ENCODE measurements around the gene NEIL1.
"Not testable (repeated sequence)": the region's sequence is repeated elsewhere in the genome, so short reads cannot be mapped to it uniquely, and the experiment has no call there.

Gene NEIL1

DNA sequence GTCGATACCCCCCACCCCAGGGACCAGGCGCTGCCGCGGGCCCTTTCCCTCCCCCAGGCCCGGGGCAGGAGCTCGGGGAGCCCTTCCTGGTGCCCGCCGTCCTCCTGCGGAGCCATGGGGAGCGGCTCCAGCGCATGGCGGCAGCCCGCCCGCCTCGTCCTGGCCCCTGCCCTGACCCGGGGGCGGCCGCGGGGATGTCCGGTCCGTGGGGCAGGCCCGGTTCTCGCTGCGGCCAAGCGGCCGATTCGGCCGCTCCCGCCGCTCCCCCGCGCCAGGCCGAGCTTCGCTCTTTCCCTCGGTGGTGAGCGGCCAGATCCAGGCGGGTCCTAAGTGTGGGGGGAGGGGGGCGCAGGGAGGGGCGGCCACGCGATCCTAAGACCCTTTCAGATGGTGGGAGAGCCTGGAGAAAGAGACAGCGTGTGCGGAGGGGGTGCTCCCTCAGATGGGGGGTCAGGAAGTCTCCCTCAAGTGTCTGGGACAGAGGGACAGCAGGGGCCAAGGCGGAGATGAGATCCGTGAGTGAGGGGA lies 1.3 kb downstream of the NEIL1 start:
- Mint-ChIP-seq H3K27me3 (no peaks in the 10 kb centered on the region), H3K4me3 (peak overlapping the region; percentile 85), H3K4me1 (ENCODE audit: low read depth) (peaks cover 26% of the 10 kb centered on the region), H3K27ac (no peak overlapping the region), H3K9me3 (ENCODE audit: low read depth) (peaks cover 4% of the 10 kb centered on the region), H3K36me3 (peaks cover 2% of the 10 kb centered on the region)

DNA sequence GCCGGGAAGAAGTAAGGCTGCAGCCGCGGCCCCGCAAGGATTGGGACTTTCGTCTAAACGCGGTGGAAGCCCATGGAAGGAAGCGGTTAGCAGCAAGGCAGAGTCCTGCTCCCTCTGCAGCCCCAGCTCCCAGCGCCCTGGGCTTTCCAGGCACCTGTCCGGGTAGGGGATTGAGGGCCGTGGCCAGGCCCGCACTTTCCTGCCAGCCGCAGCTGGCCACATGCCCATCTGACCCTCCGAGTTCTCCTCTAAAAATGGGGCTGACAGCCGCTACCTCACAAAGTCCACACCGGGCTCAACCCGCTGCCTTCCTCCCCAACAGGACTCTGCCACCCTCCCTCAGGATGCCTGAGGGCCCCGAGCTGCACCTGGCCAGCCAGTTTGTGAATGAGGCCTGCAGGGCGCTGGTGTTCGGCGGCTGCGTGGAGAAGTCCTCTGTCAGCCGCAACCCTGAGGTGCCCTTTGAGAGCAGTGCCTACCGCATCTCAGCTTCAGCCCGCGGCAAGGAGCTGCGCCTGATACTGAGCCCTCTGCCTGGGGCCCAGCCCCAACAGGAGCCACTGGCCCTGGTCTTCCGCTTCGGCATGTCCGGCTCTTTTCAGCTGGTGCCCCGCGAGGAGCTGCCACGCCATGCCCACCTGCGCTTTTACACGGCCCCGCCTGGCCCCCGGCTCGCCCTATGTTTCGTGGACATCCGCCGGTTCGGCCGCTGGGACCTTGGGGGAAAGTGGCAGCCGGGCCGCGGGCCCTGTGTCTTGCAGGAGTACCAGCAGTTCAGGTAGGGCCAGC lies 1.9 kb downstream of the NEIL1 start:
- peaks cover 26% of the 10 kb centered on the region for H3K4me1 Mint-ChIP-seq (ENCODE audit: low read depth)
- H3K27me3 Mint-ChIP-seq: no peaks in the 10 kb centered on the region
- peak overlapping the region; percentile 63 for H3K4me3 Mint-ChIP-seq
- H3K9me3 Mint-ChIP-seq (ENCODE audit: low read depth): peaks cover 4% of the 10 kb centered on the region
- peaks cover 2% of the 10 kb centered on the region for H3K36me3 Mint-ChIP-seq
- H3K27ac Mint-ChIP-seq: no peak overlapping the region

DNA sequence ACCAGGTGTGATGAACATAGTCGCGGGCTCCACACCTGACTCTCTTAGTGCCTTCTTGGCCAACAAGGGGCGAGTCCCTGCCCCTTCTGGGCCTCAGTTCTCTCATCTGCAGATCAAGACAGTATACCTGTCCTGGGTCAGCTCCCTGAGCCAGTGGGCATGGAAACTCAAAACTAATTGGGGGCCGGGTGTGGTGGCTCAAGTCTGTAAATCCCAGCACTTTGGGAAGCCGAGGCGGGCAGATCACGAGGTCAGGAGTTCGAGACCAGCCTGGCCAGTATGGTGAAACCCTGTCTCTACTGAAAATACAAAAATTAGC lies 2.5 kb downstream of the NEIL1 start:
- not testable (repeated sequence) for H3K9me3 Mint-ChIP-seq (ENCODE audit: low read depth); H3K27ac Mint-ChIP-seq; H3K27me3 Mint-ChIP-seq; H3K36me3 Mint-ChIP-seq
- peak overlapping the region; percentile 63 for H3K4me3 Mint-ChIP-seq
- peaks cover 26% of the 10 kb centered on the region for H3K4me1 Mint-ChIP-seq (ENCODE audit: low read depth)

DNA sequence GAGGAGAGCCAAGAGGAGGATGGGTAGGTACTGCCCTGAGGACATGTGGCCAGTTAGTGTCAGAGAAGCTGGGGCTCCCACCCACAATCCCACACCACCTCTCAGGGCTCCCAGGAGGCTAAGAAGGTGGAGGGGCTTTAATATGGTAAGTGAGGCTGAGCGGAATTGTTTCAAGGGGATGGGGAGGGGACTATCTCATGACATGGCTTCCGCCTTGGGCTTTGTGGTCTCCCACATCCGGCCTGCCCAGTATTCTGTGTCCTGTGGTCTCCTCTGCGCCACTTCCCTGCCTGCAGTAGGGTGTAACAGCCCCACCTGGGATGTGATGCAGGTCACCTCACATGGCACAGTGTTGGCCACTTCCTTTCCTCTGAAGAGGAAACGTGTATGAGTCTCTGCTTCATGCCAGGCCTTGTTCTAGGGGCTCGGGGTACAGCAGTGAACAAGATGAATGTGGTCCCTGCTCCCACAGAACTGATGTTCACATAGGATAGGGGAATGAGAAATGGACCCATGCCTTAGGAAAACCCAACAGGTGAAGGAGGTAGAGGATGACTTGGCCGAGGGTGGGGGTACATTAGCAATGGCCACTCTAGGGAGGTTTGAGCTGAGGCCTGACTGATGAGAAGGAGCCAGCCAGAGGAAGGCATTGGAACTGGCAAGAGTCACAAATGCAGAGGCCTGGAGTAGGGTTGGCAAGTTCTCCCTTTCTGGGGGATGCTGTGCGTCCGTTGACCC lies 3.2 kb downstream of the NEIL1 start:
- peaks cover 2% of the 10 kb centered on the region for H3K36me3 Mint-ChIP-seq
- peaks cover 26% of the 10 kb centered on the region for H3K4me1 Mint-ChIP-seq (ENCODE audit: low read depth)
- peak overlapping the region; percentile 81 for H3K27ac Mint-ChIP-seq
- H3K27me3 Mint-ChIP-seq: no peaks in the 10 kb centered on the region
- peak overlapping the region; percentile 63 for H3K4me3 Mint-ChIP-seq
- peaks cover 4% of the 10 kb centered on the region for H3K9me3 Mint-ChIP-seq (ENCODE audit: low read depth)

DNA sequence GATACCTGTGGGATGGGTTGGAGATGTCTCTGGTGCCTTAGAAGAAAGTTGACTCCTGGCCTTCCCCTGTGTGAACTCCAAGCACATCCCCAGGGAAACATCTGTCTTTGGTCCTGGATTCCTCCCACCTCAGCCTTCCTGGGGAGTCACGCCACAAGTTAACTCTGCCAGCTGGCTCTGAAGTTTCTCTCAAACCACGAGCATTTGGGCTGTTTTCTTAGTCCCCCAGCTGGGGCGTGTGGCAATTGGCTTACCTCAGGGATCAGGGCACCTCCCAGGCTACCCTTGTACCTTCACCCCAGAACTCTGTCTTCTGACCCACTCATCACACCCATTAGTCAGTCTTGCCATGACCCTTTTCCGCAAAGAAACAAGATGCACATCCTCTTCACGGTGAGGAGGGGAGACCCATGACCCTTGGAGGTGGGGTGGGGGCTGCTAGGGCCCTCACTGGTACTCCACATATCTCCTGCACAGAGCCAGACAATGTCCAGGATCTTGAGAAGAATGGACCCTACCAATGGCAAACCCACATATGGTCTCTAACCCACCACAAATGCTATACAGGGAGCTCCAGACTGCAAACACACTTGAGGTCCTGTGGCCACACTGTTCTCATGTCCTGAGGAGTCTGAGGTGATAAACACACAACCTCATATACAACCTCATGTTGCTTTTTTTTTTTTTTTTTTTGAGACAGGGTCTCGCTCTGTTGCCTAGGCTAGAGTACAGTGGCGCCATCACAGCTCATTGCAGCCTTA lies 3.9 kb downstream of the NEIL1 start:
- Mint-ChIP-seq H3K9me3 (ENCODE audit: low read depth) (peaks cover 4% of the 10 kb centered on the region), H3K4me3 (no peak overlapping the region), H3K27ac (peak overlapping the region; percentile 81), H3K27me3 (no peaks in the 10 kb centered on the region), H3K36me3 (peaks cover 2% of the 10 kb centered on the region), H3K4me1 (ENCODE audit: low read depth) (peaks cover 25% of the 10 kb centered on the region)

DNA sequence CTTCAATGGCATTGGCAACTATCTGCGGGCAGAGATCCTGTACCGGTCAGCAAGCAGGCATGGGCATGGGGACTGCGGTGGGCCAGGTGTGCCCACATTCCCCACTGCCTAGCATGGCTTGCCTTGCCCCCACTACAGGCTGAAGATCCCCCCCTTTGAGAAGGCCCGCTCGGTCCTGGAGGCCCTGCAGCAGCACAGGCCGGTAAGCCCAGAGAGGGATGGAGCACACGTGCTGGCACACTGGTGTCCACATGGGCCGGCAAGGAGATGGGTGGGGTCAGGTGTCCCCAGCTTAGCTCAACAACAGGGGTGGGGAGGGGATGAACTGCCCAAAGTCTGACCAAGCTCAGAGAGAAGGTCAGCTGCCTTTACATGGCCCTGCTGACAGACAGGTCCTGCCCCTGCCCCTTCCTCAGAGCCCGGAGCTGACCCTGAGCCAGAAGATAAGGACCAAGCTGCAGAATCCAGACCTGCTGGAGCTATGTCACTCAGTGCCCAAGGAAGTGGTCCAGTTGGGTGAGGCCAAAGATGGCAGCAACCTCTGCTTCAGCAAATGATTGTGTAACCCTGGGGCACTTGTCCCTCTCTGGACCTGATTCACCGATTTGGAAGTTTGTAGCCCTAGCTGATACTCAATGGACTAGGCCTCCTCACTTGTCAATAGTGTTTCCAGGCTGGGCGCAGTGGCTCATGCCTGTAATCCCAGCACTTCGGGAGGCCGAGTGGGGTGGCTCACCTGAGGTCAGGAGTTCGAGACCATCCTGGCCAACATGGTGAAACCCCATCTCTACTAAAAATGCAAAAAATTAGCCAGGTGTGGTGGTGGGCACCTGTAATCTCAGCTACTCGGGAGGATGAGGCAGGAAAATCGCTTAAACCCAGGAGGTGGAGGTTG lies 5.6 kb downstream of the NEIL1 start:
- H3K27me3 Mint-ChIP-seq: no peaks in the 10 kb centered on the region
- no peak overlapping the region for H3K27ac Mint-ChIP-seq
- H3K36me3 Mint-ChIP-seq: peaks cover 2% of the 10 kb centered on the region
- H3K9me3 Mint-ChIP-seq (ENCODE audit: low read depth): peaks cover 4% of the 10 kb centered on the region
- H3K4me1 Mint-ChIP-seq (ENCODE audit: low read depth): peaks cover 18% of the 10 kb centered on the region
- no peak overlapping the region for H3K4me3 Mint-ChIP-seq

DNA sequence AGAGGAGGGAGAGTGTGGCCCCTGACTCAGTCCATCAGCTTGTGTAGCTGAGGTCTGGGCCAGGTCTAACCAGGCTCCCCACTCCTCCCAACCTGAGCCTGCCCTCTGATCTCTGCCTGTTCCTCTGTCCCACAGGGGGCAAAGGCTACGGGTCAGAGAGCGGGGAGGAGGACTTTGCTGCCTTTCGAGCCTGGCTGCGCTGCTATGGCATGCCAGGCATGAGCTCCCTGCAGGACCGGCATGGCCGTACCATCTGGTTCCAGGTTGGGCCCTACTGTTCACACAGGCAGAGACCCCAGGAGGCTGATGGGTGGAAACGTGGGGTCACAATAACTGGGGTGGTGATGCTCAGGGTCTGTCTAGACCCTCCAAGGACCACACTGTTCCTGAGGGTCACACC lies 6.8 kb downstream of the NEIL1 start:
- H3K27ac Mint-ChIP-seq: no peak overlapping the region
- H3K9me3 Mint-ChIP-seq (ENCODE audit: low read depth): peaks cover 4% of the 10 kb centered on the region
- peaks cover 2% of the 10 kb centered on the region for H3K36me3 Mint-ChIP-seq

DNA sequence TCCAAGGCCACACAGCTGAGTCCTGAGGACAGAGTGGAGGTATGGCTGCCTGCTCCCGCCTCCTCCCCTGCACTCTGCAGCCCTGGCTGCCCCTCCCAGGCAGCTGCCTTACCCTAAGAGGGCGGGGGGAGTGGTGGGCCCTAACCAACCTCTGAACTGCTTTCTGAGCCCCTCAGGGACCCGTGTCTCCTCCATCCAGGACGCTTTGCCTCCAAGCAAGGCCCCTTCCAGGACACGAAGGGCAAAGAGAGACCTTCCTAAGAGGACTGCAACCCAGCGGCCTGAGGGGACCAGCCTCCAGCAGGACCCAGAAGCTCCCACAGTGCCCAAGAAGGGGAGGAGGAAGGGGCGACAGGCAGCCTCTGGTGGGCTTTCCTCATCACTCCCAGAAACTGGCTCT lies 7.6 kb downstream of the NEIL1 start:
- Mint-ChIP-seq H3K4me3 (no peak overlapping the region), H3K27ac (no peak overlapping the region), H3K36me3 (peaks cover 2% of the 10 kb centered on the region), H3K4me1 (ENCODE audit: low read depth) (peaks cover 14% of the 10 kb centered on the region), H3K9me3 (ENCODE audit: low read depth) (peaks cover 4% of the 10 kb centered on the region), H3K27me3 (no peaks in the 10 kb centered on the region)

More for the DNA sequence above, 6.8 kb downstream of the NEIL1 start:
- peaks cover 16% of the 10 kb centered on the region for H3K4me1 Mint-ChIP-seq (ENCODE audit: low read depth)
- H3K4me3 Mint-ChIP-seq: no peak overlapping the region
- H3K27me3 Mint-ChIP-seq: no peaks in the 10 kb centered on the region

DNA sequence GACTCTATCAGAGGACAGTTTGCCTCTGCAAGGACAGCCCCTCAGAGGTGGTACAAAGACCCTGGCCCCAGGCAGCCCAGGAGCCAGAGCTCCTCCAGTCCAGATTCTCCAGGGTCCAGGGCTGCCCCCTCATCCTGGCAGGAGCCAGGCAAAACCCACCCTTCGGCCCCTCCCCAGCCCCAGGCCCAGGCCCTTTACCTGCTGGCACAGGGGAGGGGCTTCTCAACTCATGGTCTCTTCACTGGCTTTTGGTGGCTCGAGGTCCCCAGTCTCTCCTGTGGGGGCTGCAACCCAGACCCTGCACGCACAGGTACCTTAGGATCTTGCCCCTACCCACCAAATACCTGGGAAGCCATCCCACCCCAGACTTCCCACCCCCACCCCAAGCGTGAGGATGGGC lies 8.5 kb downstream of the NEIL1 start:
- no peaks in the 10 kb centered on the region for H3K27me3 Mint-ChIP-seq
- H3K9me3 Mint-ChIP-seq (ENCODE audit: low read depth): no peaks in the 10 kb centered on the region
- peaks cover 5% of the 10 kb centered on the region for H3K4me1 Mint-ChIP-seq (ENCODE audit: low read depth)
- no peaks in the 10 kb centered on the region for H3K36me3 Mint-ChIP-seq
- no peak overlapping the region for H3K4me3 Mint-ChIP-seq
- no peak overlapping the region for H3K27ac Mint-ChIP-seq

DNA sequence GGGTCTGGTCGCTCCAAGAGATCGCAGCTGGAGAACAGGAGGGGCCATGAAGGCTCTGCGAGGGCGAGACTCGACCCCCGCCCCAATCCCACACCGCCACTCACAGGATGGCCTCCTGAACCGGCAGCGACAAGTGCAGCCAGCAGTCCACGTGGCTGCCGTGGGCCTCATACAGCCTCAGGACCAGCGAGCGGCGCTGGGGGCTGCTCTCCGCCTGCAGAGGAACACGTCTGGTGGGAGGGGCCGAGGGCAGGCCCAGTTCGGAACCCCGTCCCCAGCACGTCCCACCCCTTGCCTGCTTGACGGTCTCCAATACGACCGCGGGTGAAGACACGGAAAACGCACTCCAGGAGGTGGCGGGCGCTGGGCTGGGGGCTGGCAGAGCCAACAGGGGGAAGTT lies 9.2 kb downstream of the NEIL1 start:
- H3K27me3 Mint-ChIP-seq: no peaks in the 10 kb centered on the region
- H3K36me3 Mint-ChIP-seq: no peaks in the 10 kb centered on the region
- no peak overlapping the region for H3K27ac Mint-ChIP-seq
- H3K4me1 Mint-ChIP-seq (ENCODE audit: low read depth): no peaks in the 10 kb centered on the region
- H3K4me3 Mint-ChIP-seq: no peak overlapping the region
- no peaks in the 10 kb centered on the region for H3K9me3 Mint-ChIP-seq (ENCODE audit: low read depth)

DNA sequence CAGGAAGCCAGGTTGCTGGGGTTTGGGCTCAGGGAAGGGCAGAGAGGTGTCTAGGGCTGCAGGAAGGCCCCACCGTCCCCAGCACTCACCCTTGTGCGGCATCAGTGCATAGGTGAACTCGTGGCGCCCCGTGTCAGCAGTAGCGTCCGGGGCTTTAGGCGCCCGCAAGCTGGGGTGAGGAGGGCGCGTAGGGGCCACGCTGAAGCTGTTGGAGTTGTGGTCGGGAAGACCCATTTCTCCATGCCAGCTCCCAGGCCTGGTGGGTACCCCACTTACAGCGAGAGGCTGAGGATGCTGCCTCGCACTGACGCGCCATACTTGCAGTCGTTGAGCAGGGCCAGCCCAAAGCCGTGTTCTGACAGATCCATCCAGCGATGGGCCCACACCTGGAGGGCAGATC lies 9.7 kb downstream of the NEIL1 start:
- H3K4me3 Mint-ChIP-seq: no peak overlapping the region
- no peaks in the 10 kb centered on the region for H3K27me3 Mint-ChIP-seq
- no peaks in the 10 kb centered on the region for H3K9me3 Mint-ChIP-seq (ENCODE audit: low read depth)
- H3K4me1 Mint-ChIP-seq (ENCODE audit: low read depth): no peaks in the 10 kb centered on the region
- H3K36me3 Mint-ChIP-seq: no peaks in the 10 kb centered on the region
- no peak overlapping the region for H3K27ac Mint-ChIP-seq

DNA sequence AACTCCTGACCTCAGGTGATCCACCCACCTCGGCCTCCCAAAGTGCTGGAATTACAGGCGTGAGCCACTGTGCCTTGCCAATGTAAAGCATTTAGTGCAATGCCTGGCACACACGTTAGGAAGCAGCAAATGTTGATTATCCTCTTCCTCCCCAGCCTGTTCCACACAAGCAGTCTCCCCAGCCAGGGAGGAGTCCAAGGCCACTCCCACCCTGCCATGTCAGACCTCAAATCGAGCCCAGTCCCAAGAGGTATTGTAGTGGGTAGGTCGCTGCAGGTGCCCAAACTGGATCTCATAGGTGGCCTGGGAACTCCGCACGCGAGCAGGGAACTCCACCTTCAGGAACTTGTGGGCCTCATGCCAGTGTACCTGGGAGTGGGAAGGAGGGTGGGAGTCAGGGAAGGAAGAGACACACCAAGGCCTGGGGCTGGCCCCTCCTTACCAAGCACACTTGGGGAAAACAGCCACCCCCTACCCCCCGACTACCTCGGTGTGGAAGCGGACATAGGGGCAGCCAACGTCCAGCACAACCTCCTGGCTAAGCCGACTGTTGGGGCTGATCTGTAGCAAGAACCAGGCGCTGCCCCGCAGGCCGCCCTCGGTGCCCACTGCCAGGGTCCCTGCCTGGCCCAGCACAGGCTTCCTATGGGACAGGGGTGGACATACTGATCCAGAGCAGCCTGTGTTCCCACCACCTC lies 11.3 kb downstream of the NEIL1 start:
- Mint-ChIP-seq H3K27ac (no peak overlapping the region), H3K9me3 (ENCODE audit: low read depth) (no peaks in the 10 kb centered on the region), H3K4me1 (ENCODE audit: low read depth) (no peaks in the 10 kb centered on the region), H3K27me3 (no peaks in the 10 kb centered on the region), H3K4me3 (no peak overlapping the region), H3K36me3 (no peaks in the 10 kb centered on the region)

DNA sequence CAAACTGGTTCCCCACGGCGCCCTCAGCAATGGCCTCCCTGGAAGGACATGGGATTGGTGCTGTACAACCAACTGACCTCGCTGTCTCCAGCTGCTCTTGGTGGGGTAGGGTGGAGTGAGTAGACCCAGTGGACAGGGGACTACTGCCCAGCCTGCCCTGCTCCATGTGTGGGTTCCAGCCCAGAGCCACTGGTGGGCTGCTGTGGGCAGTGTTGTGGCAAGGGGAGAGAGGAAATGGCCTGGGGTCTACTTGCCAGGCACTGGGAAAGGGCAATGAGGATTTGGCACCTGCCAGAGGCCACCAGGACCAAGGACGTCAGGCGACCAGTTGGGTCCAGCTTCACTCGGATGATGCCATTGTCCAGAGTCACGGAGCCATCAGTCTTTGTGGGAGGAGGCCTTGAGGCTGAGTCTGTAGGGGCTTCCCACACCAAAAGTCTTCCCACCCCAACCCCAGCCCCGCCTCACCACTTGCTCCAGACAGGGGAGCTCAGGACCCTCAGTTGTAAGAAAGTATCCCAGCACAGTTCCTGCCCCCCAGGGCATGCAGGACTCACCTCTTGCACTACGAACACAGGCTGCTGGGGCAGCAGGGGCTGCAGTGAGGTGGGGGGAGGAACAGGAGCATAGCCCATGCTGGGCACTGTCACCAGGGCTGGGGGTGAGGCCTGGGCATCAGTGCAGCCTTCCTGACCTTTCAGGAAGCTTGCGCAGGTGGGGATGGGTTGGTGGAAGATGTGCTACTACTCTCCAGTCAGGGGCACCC lies 12.1 kb downstream of the NEIL1 start:
- H3K27me3 Mint-ChIP-seq: no peaks in the 10 kb centered on the region
- no peaks in the 10 kb centered on the region for H3K36me3 Mint-ChIP-seq
- H3K4me1 Mint-ChIP-seq (ENCODE audit: low read depth): no peaks in the 10 kb centered on the region
- H3K27ac Mint-ChIP-seq: no peak overlapping the region
- no peaks in the 10 kb centered on the region for H3K9me3 Mint-ChIP-seq (ENCODE audit: low read depth)
- no peak overlapping the region for H3K4me3 Mint-ChIP-seq
